A673 (cell line): ENCODE results near the gene NHLRC4. TPM values are rescaled to one million over a fixed set of nuclear protein-coding genes. Genes with fewer than 3 reads are reported as not detected.
A peak's percentile ranks its signal among the peaks of the same experiment; 100 is the strongest.

Source experiments
- BruUV-seq: library from RNA; stranded (reverse); fragments of 400-500 nt; replicated peaks from 2 replicates; lab custom pipeline; 2021; lab: Mats Ljungman, UMichigan
- CTCF ChIA-PET: fragments of 300-600 bp; sonication (Branson Sonifier 250); formaldehyde crosslinking; loops from one replicate; lab custom pipeline; 2022; ENCODE audit warnings: antibody characterized with exemption; lab: Charles Lee
- POLR2A ChIA-PET: fragments of 300-600 bp; sonication (Branson Sonifier 250); formaldehyde crosslinking; loops from one replicate; lab custom pipeline; 2022; ENCODE audit warnings: antibody characterized with exemption; ENCODE audit not compliant: low non-redundant PET; lab: Charles Lee
- DNase-seq: peaks from one replicate; pipeline ENCODE4 v3.0.0-alpha.2; 2015; ENCODE audit warnings: low spot score
- H3K27ac ChIP-seq: fragments of 200-600 bp; sonication (generic); 2 replicates; pipeline ENCODE4 v1.5.1; 2016; ENCODE audit warnings: mixed run types, low read depth, mild to moderate bottlenecking, mixed read lengths, antibody characterized with exemption, low read length; ENCODE audit not compliant: poor library complexity, severe bottlenecking
- H3K27me3 ChIP-seq: fragments of 200-600 bp; sonication (generic); replicated peaks from 2 replicates; pipeline ENCODE4 v1.6.1; 2017; ENCODE audit warnings: mixed run types, low read depth, mild to moderate bottlenecking, mixed read lengths, antibody characterized with exemption, low read length; ENCODE audit not compliant: insufficient read depth, poor library complexity
- H3K36me3 ChIP-seq: fragments of 200-600 bp; sonication (generic); 2 replicates; pipeline ENCODE4 v1.6.1; 2016; ENCODE audit warnings: mixed run types, mild to moderate bottlenecking, mixed read lengths, antibody characterized with exemption, low read length; ENCODE audit not compliant: insufficient read depth, poor library complexity, severe bottlenecking
- H3K4me1 ChIP-seq: fragments of 200-600 bp; sonication (generic); 2 replicates; pipeline ENCODE4 v1.6.1; 2017; ENCODE audit warnings: mixed run types, mild to moderate bottlenecking, mixed read lengths, antibody characterized with exemption, low read length; ENCODE audit not compliant: insufficient read depth, poor library complexity, severe bottlenecking
- H3K4me3 ChIP-seq: fragments of 200-600 bp; sonication (generic); 2 replicates; pipeline ENCODE4 v1.5.1; 2016; ENCODE audit warnings: low read depth, mixed run types, mild to moderate bottlenecking, mixed read lengths, low read length; ENCODE audit not compliant: poor library complexity, severe bottlenecking
- H3K9me3 ChIP-seq: fragments of 200-600 bp; sonication (generic); 2 replicates; pipeline ENCODE4 v1.6.1; 2016; ENCODE audit warnings: mixed run types, low read depth, mild to moderate bottlenecking, mixed read lengths, antibody characterized with exemption, low read length; ENCODE audit not compliant: poor library complexity, severe bottlenecking
- CTCF ChIP-seq: fragments of 300-800, 200-600 bp; sonication (generic); conservative IDR thresholded peaks from 2 replicates; pipeline ENCODE4 v1.5.1; 2017; ENCODE audit warnings: low read depth, mild to moderate bottlenecking, antibody characterized with exemption, low read length, moderate library complexity, mixed read lengths
- EZH2 ChIP-seq: fragments of 200-600 bp; sonication (generic); IDR thresholded peaks from 2 replicates; pipeline ENCODE4 v1.6.1; 2017; ENCODE audit warnings: borderline replicate concordance, low read depth, mild to moderate bottlenecking, mixed read lengths, antibody characterized with exemption, low read length; ENCODE audit not compliant: poor library complexity, severe bottlenecking
- intact Hi-C: fragments of 100-400 bp; cut with micrococcal nuclease; formaldehyde crosslinking; loops from one replicate; pipeline ENCODE4 v1.10.0; 2022; ENCODE audit not compliant: unreplicated experiment
- total RNA-seq: library from RNA; stranded (reverse); gene quantifications from 2 replicates; pipeline ENCODE4 v1.2.3, GENCODE V29; 2021

Gene NHLRC4
- total RNA-seq, 1 experiment from 2014 or later: 0.21 TPM

GRCh38 chr16:559411-560203 lies 7.2 kb upstream of the NHLRC4 start:
- no TSS peak for BruUV-seq

GRCh38 chr16:560204-560700 lies 6.6 kb upstream of the NHLRC4 start, which contains the start of gene PRR35:
Gene PRR35 (plus strand): TSS chr16:560394. CDS start chr16:563295, 2,901 bp downstream.
- intact Hi-C loops: no loop called here
- TF ChIP-seq CTCF (no peak), EZH2 (no peak)
- peaks cover 45% of the 10 kb centered on the region for H3K27me3 ChIP-seq
- ChIA-PET CTCF (no interaction called here), POLR2A (no interaction called here)
- no TSS peak for BruUV-seq
- no peak within 1 kb of the TSS for H3K4me3 ChIP-seq
- no peaks in the 10 kb centered on the region for H3K36me3 ChIP-seq
- H3K4me1 ChIP-seq: no peaks in the 10 kb centered on the region
- DNase-seq: no peak
- H3K27ac ChIP-seq: no peak within 1 kb of the TSS
- no peaks in the 10 kb centered on the region for H3K9me3 ChIP-seq

More at GRCh38 chr16:559411-560203, 7.2 kb upstream of the NHLRC4 start:
- no peak for DNase-seq
- Histone ChIP-seq H3K36me3 (no peaks in the 10 kb centered on the region), H3K4me3 (no peak overlapping the region), H3K9me3 (no peaks in the 10 kb centered on the region), H3K4me1 (no peaks in the 10 kb centered on the region), H3K27ac (no peak overlapping the region), H3K27me3 (peaks cover 45% of the 10 kb centered on the region)
- CTCF ChIA-PET: no interaction called here
- intact Hi-C loops: no loop called here
- POLR2A ChIA-PET: no interaction called here
- TF ChIP-seq CTCF (no peak), EZH2 (peak; percentile 91)

GRCh38 chr16:560701-561412 lies 5.9 kb upstream of the NHLRC4 start:
- BruUV-seq: no TSS peak
- TF ChIP-seq EZH2 (peak; percentile 93), CTCF (no peak)
- H3K4me3 ChIP-seq: no peak overlapping the region
- DNase-seq: no peak
- no peak overlapping the region for H3K27ac ChIP-seq
- ChIA-PET POLR2A (no interaction called here), CTCF (no interaction called here)
- no peaks in the 10 kb centered on the region for H3K36me3 ChIP-seq
- H3K4me1 ChIP-seq: no peaks in the 10 kb centered on the region
- H3K27me3 ChIP-seq: peaks cover 45% of the 10 kb centered on the region
- intact Hi-C loops: no loop called here
- no peaks in the 10 kb centered on the region for H3K9me3 ChIP-seq
